GM12865 (cell line): ENCODE data around the gene IFNA8.

Experiments
- DNase-seq: peaks from one replicate; pipeline ENCODE4 v3.0.0; 2010; ENCODE audit warnings: low read depth
- H3K4me3 ChIP-seq: 2 replicates; pipeline ENCODE4 v1.5.1; 2011; ENCODE audit warnings: mild to moderate bottlenecking, low read depth, low read length, control low read depth
- TF ChIP-seq, protein P1 (sequence below): IDR thresholded peaks from 2 replicates; pipeline ENCODE4 v1.5.1; 2011; ENCODE audit warnings: low read length, control low read depth, low read depth, inconsistent platforms; ENCODE audit not compliant: insufficient read depth; ENCODE audit errors: missing control alignments

The IFNA8 gene

DNA sequence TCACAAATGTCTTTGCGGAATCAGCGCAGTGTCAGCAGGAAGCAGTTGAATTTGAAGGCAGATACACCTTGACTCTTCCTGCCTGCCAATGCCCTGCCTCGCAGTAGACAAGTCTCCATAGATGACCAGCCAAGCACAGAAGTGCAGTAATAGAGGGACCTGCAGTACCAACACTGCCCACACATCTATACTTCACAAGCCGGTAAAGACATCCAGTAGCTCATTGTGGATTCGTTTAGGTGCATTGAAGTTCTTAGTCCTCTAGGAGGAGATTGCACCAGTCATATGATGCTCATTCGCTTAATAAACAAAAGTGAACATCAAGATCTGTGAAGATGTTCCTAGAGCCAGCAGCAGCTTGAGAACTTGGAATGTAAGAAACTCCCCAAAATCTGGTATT lies 16.6 kb upstream of the IFNA8 start:
- peak; percentile 68 for DNase-seq
- no peak overlapping the region for H3K4me3 ChIP-seq
- TF ChIP-seq, protein P1, sequence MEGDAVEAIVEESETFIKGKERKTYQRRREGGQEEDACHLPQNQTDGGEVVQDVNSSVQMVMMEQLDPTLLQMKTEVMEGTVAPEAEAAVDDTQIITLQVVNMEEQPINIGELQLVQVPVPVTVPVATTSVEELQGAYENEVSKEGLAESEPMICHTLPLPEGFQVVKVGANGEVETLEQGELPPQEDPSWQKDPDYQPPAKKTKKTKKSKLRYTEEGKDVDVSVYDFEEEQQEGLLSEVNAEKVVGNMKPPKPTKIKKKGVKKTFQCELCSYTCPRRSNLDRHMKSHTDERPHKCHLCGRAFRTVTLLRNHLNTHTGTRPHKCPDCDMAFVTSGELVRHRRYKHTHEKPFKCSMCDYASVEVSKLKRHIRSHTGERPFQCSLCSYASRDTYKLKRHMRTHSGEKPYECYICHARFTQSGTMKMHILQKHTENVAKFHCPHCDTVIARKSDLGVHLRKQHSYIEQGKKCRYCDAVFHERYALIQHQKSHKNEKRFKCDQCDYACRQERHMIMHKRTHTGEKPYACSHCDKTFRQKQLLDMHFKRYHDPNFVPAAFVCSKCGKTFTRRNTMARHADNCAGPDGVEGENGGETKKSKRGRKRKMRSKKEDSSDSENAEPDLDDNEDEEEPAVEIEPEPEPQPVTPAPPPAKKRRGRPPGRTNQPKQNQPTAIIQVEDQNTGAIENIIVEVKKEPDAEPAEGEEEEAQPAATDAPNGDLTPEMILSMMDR: peak; percentile 24

DNA sequence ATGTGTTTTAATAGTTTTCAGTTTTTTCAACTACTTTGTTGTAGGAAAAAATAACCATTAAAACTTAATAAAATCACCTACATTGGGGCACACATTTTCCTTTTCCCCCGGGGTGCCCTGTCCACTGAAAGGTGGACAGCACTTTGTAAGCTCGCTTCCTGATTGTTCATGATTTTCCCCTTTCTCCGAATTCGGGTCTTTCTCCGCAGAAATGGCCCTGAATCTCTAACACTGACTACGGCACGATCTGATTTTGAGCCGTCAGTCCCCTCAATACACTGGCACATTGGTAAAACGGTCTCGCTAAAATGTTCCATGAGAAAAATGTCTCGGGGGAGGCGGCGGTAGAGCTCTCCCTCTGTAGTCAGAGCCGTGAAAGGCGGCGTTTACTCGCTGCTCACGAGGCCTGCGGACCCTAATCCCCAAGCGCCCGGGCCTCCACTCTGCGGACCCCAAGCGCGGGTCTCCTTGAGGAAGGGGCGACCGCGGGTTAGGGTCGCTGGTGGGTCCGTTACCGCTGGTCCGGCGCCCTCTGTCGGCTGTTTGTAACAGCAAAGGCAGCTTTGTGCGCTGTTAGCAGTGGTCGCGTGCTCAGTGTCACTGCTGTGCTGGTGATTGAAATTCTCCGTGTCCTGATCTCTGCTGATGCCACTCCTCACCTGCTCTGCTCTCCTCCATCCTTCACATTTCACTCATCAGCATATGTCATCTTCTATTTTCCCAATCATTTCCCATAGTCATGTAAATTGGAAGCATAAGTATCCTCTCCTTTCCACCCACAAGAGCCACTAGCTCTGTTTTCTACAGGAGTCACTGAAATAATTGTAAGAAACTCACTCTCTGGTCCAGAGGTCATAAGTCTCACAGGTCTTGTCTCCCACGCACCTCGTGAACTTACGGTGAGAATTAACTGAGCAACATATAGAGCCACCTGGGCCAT lies 12.9 kb upstream of the IFNA8 start:
- peak; percentile 61 for DNase-seq
- TF ChIP-seq, protein P1: peak; percentile 95
- peak overlapping the region; percentile 73 for H3K4me3 ChIP-seq

DNA sequence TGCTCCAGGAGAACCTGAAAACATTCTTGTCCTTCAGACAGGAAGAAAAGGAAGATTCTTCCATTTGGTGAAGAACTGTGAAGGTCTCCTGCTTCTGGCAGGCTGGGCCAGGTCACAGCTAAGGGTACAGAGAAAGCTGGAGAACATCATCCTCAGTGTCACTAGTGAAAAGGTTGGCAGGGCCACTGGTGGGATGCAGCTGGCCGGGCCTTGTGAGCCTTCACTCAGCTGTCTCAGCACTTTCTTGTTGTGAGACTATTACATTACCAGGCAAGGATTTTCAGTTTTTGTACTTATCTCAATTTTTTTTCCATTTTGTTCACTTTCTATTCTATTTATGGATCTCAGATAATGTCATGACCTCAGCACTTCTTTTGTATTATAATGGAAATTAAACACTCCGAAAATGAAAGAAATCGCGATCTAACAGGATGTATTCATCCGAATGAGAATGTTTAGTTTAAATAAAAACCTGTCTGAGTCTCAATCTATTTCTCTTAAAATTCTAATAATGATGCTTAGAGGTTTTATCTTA lies 9.9 kb upstream of the IFNA8 start:
- TF ChIP-seq, protein P1: no peak
- DNase-seq: no peak
- H3K4me3 ChIP-seq: no peak overlapping the region

DNA sequence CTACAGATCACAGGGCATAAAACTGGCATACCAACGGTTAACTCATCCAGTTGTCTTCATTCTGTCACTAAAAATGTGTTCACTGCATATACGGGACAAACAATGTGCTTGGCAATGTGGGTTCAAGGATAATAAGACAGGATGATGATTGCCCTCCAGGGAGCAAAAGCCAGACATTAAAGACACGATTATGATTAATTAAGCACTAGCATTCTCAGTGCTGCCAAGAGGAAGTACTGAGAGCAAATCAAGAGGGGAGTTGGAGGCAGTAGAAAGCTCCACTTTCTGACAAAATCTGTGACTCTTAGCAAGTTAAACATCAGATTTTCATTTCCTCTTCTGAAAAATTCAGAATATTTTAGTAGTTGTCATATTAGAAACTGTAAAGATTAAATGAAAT lies 9.0 kb upstream of the IFNA8 start:
- no peak for DNase-seq
- TF ChIP-seq, protein P1: no peak

DNA sequence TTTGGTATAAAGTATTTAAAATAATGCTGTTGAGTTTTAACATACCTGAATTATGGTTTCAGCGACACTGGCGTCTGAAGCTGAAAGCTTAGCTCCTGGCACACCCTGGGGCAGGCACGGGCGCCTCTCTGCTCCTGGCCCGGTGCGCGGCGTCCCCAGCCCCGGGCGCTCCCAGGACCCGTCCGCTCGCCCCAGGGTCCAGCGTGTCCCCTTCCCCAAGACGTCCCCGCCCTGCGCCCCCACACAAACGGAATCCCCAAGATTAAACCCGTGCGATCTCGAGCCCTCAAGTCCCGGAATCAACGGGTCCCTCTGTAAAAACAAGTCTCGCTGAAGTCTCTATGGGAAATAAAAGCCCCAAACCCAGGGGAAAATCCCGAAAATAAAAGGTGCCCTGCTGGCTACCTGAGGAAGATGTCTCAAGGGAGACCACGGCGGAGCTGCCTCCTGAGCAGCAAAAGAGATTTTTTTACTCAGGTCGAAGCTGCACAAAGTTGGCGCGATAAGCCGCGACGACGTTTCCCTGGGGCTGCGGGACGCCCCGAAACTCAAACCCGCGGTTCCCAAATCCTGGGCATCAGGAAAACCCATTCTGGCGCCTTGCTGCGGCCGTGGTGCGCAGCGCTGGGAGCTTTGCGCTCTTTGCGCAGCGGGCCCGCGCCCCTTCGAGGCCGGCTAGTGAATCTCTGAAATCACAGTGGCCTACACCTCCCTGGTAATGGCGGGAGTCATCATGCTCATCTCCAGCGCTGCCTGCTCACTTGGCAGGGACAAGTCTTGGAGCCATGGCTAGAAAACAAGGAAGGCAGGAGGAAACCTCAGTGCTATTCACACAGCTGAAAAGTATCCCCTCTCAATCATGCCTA lies 6.3 kb upstream of the IFNA8 start:
- TF ChIP-seq, protein P1: no peak
- DNase-seq: no peak
- H3K4me3 ChIP-seq: peak overlapping the region; percentile 52

More for the DNA sequence above, 9.0 kb upstream of the IFNA8 start:
- no peak overlapping the region for H3K4me3 ChIP-seq

DNA sequence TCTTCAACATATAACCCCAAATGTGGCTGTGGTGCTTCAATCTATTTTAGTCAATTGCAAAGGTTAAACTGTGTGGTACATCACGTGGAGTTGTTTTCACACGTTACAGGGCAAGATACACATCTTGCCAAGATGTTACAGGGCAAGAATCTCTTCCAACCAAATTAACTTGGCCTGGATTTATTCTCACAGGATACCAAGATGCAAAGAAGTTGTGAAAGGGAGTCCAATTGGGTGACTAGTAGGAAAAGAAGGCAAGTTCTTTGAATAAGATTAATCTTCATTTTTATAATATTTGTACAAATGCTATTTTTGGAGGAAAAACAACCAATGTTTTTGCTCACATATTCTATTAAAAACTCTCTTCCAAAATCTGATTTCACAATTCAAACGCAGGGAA lies 4.8 kb upstream of the IFNA8 start:
- no peak for DNase-seq
- no peak overlapping the region for H3K4me3 ChIP-seq
- TF ChIP-seq, protein P1: no peak
